Spleen (tissue), 11 donors: ENCODE results near the gene KCNQ1. TPM values are rescaled to one million over a fixed set of nuclear protein-coding genes. Genes with fewer than 3 reads are reported as not detected.
"Not testable (repeated sequence)": the region's sequence is repeated elsewhere in the genome, so short reads cannot be mapped to it uniquely, and the experiment has no call there.

Experiments
- DNase-seq: peaks from one replicate; pipeline ENCODE4 v3.0.0-alpha.2; 2020
- H3K27ac ChIP-seq, 8 donors: fragments of 200-600 bp; sonication (generic) in 7 of 8; 1 replicate in 4 of 8; 2 replicates in 4 of 8; pipeline versions ENCODE4 v1.5.0 to v1.8.0; 2016 to 2021; ENCODE audit warnings: inconsistent platforms in 4 of 8, mild to moderate bottlenecking in 4 of 8, moderate library complexity in 1 of 8
- H3K27me3 ChIP-seq, 7 donors: fragments of 200-600 bp; sonication (generic) in 6 of 7; replicated peaks in 1 of 7; 1 replicate in 4 of 7; 2 replicates in 3 of 7; pipeline versions ENCODE4 v1.5.0 to v1.8.0; 2016 to 2021; ENCODE audit warnings: inconsistent platforms in 3 of 7, mild to moderate bottlenecking in 1 of 7
- H3K36me3 ChIP-seq, 6 donors: fragments of 200-600 bp; sonication (generic) in 5 of 6; 1 replicate in 4 of 6; 2 replicates in 2 of 6; pipeline versions ENCODE4 v1.5.0 to v1.8.0; 2016 to 2021; ENCODE audit warnings: inconsistent platforms in 2 of 6
- H3K4me1 ChIP-seq, 6 donors: fragments of 200-600 bp; sonication (generic) in 5 of 6; 1 replicate in 3 of 6; 2 replicates in 3 of 6; pipeline versions ENCODE4 v1.5.0 to v1.8.0; 2016 to 2021; ENCODE audit warnings: inconsistent platforms in 3 of 6
- H3K4me3 ChIP-seq, 8 donors: fragments of 200-600 bp; sonication (generic) in 7 of 8; 1 replicate in 4 of 8; 2 replicates in 4 of 8; pipeline versions ENCODE4 v1.5.0 to v1.8.0; 2016 to 2021; ENCODE audit warnings: inconsistent platforms in 4 of 8, mild to moderate bottlenecking in 4 of 8, moderate library complexity in 2 of 8
- H3K9me3 ChIP-seq, 8 donors: fragments of 200-600 bp; sonication (generic) in 7 of 8; 1 replicate in 4 of 8; 2 replicates in 4 of 8; pipeline versions ENCODE4 v1.5.0 to v1.8.0; 2016 to 2021; ENCODE audit warnings: inconsistent platforms in 4 of 8
- CTCF ChIP-seq, 11 experiments: fragments of 200-600 bp in 7 of 11; fragments of 450-650 bp in 4 of 11; sonication (generic) in 4 of 11; IDR thresholded peaks in 8 of 11; conservative IDR thresholded peaks in 3 of 11; 1 replicate in 7 of 11; 2 replicates in 4 of 11; pipeline versions ENCODE4 v1.4.0 to v1.8.0; 2016 to 2021; ENCODE audit warnings: antibody characterized with exemption in 11 of 11, inconsistent platforms in 4 of 11, mild to moderate bottlenecking in 1 of 11
- POLR2A ChIP-seq, 3 donors: fragments of 450-650 bp; IDR thresholded peaks; one replicate each; pipeline ENCODE4 v1.5.1; 2017; ENCODE audit warnings: antibody characterized with exemption in 3 of 3, mild to moderate bottlenecking in 1 of 3
- POLR2AphosphoS5 ChIP-seq, 3 donors: sonication (generic); formaldehyde crosslinking; IDR thresholded peaks; one replicate each; pipeline ENCODE4 v1.5.1; 2017; ENCODE audit warnings: antibody characterized with exemption in 3 of 3
- WGBS, 5 donors: extraction: QIAGEN DNeasy Blood & Tissue Kit in 3 of 5; methylation state at CpG; one replicate each; pipeline versions ENCODE4 v1.1.5 to v1.1.7; 2013 to 2018; 5-methylcytosine and 5-hydroxymethylcytosine counted together
- intact Hi-C: fragments of 100-400 bp; cut with DNase I; formaldehyde crosslinking; loops from one replicate; pipeline ENCODE4 v1.15.0; 2023; ENCODE audit warnings: low total_unique reads
- polyA plus RNA-seq, 3 donors: library from polyadenylated mRNA; stranded (reverse); fragments of 200-250 nt; gene quantifications; one replicate each; pipeline ENCODE4 v1.2.1, GENCODE V29; 2013
- total RNA-seq, 7 donors: library from RNA; depleted of rRNA in 3 of 7; stranded (reverse); fragments of >200 nt in 3 of 7; fragmentation: NEBNext Ultra II Directional in 4 of 7; extraction: Animal tissue kit (Norgen Biotek cat#: 25700) in 4 of 7; gene quantifications; one replicate each; pipeline versions ENCODE4 v1.1.0 to v1.2.1, GENCODE V29; 2016 to 2021
- donor health status: healthy with polysubstance abuse.
- donor health status: DM: no; HTN: no; CAD: no; lungs with moderate emphysema.
- donor health status: DM: no; HTN: no; CAD: no.
- donor health status: Bipolar disorder and iron deficiency.
- donor health status: healthy.
- donor health status: DM: no; HTN: no; CAD: no.
- donor health status: DM: yes; HTN: yes; CAD: no.

KCNQ1 gene
- total and polyA plus RNA-seq, 10 donors = 3.3 to 21.6 (median 13.5) TPM

- TF ChIP-seq POLR2AphosphoS5 (IDR thresholded peaks at IDR 0.05) (no peak), POLR2A (IDR thresholded peaks at IDR 0.05) (no peak), CTCF (IDR thresholded peaks at IDR 0.05 in 8 of 11, conservative IDR thresholded peaks at IDR 0.05 in 3 of 11) (no peak)
- H3K4me1 ChIP-seq = no peaks in the 10 kb centered on the region
- intact Hi-C loops = no loop called here
- H3K4me3 ChIP-seq = no peak overlapping the region
- no peak for DNase-seq
- H3K9me3 ChIP-seq = peaks cover 3 to 86% (median 68%) of the 10 kb centered on the region in 8 donors
- H3K27me3 ChIP-seq = no peaks in the 10 kb centered on the region
- H3K27ac ChIP-seq = no peak overlapping the region
- WGBS, 5 donors = 95 to 100% (median 96%) methylated on average over 1 of the region's 1 CpG
- H3K36me3 ChIP-seq = peaks cover 0 to 15% (median 0%) of the 10 kb centered on the region in 6 donors
These were observed 185.9 kb downstream of the KCNQ1 start for GRCh38 chr11:2630679-2631078.

GRCh38 chr11:2631161-2631560 lies 186.4 kb downstream of the KCNQ1 start:
- Histone ChIP-seq H3K36me3 (peaks cover 0 to 15% (median 0%) of the 10 kb centered on the region in 6 donors), H3K4me3 (no peak overlapping the region), H3K27me3 (no peaks in the 10 kb centered on the region), H3K4me1 (no peaks in the 10 kb centered on the region), H3K9me3 (peaks cover 3 to 87% (median 70%) of the 10 kb centered on the region in 8 donors), H3K27ac (no peak overlapping the region)
- intact Hi-C loops = no loop called here
- no peak for TF ChIP-seq POLR2AphosphoS5 (IDR thresholded peaks at IDR 0.05)
- TF ChIP-seq CTCF (IDR thresholded peaks at IDR 0.05 in 8 of 11, conservative IDR thresholded peaks at IDR 0.05 in 3 of 11) = no peak
- no peak for TF ChIP-seq POLR2A (IDR thresholded peaks at IDR 0.05)
- DNase-seq = no peak
- 54 to 84% (median 71%) methylated on average over 1 of the region's 1 CpG for WGBS, 5 donors

- 81 to 96% (median 93%) methylated on average over 13 of the region's 13 CpGs for WGBS, 5 donors
- H3K9me3 ChIP-seq = peaks cover 8 to 89% (median 82%) of the 10 kb centered on the region in 8 donors
- H3K27ac ChIP-seq, H3K4me1 ChIP-seq, intact Hi-C loops, H3K4me3 ChIP-seq, DNase-seq, H3K27me3 ChIP-seq: not testable (repeated sequence)
- peaks cover 0 to 17% (median 0%) of the 10 kb centered on the region in 6 donors for H3K36me3 ChIP-seq
These were observed 195.0 kb downstream of the KCNQ1 start for GRCh38 chr11:2639763-2640162.

- no peak for DNase-seq
- TF ChIP-seq POLR2A (IDR thresholded peaks at IDR 0.05) = no peak
- TF ChIP-seq CTCF (IDR thresholded peaks at IDR 0.05 in 8 of 11, conservative IDR thresholded peaks at IDR 0.05 in 3 of 11) = no peak
- TF ChIP-seq POLR2AphosphoS5 (IDR thresholded peaks at IDR 0.05) = no peak
These were observed 196.8 kb downstream of the KCNQ1 start for GRCh38 chr11:2641623-2642022.

GRCh38 chr11:2643746-2644145 lies 198.9 kb downstream of the KCNQ1 start:
- DNase-seq = no peak
- 81 to 94% (median 91%) methylated on average over 3 of the region's 3 CpGs for WGBS, 5 donors
- intact Hi-C loops = no loop called here
- Histone ChIP-seq H3K27ac (no peak overlapping the region), H3K4me3 (no peak overlapping the region), H3K36me3 (peaks cover 0 to 26% (median 0%) of the 10 kb centered on the region in 6 donors), H3K27me3 (no peaks in the 10 kb centered on the region), H3K9me3 (peaks cover 10 to 100% (median 99%) of the 10 kb centered on the region in 8 donors), H3K4me1 (no peaks in the 10 kb centered on the region)
- TF ChIP-seq POLR2A (IDR thresholded peaks at IDR 0.05) = no peak
- TF ChIP-seq POLR2AphosphoS5 (IDR thresholded peaks at IDR 0.05) = no peak
- TF ChIP-seq CTCF (IDR thresholded peaks at IDR 0.05 in 8 of 11, conservative IDR thresholded peaks at IDR 0.05 in 3 of 11) = no peak

More at GRCh38 chr11:2641623-2642022, 196.8 kb downstream of the KCNQ1 start:
- H3K4me3 ChIP-seq = no peak overlapping the region
- H3K36me3 ChIP-seq = peaks cover 0 to 26% (median 0%) of the 10 kb centered on the region in 6 donors
- peaks cover 8 to 98% (median 94%) of the 10 kb centered on the region in 8 donors for H3K9me3 ChIP-seq
- 84 to 97% (median 85%) methylated on average over 1 of the region's 1 CpG for WGBS, 5 donors
- intact Hi-C loops = no loop called here
- H3K27me3 ChIP-seq = no peaks in the 10 kb centered on the region
- no peak overlapping the region for H3K27ac ChIP-seq
- no peaks in the 10 kb centered on the region for H3K4me1 ChIP-seq
